HG03135 (cell line): ENCODE measurements around the gene CCDC83.
"Not testable (repeated sequence)": the region's sequence is repeated elsewhere in the genome, so short reads cannot be mapped to it uniquely, and the experiment has no call there.

Source experiments
- ATAC-seq: cut with Tn5 transposase; IDR thresholded peaks from one replicate; pipeline ENCODE4 v1.9.1; 2021; ENCODE audit warnings: mild to moderate bottlenecking, moderate library complexity; ENCODE audit not compliant: unreplicated experiment

Gene CCDC83

GRCh38 chr11:85939099-85940015 is 84.2 kb downstream of the CCDC83 start:
- ATAC-seq = no peak

GRCh38 chr11:85941380-85941973 is 86.3 kb downstream of the CCDC83 start:
- ATAC-seq = no peak

- ATAC-seq = no peak
These were observed 90.1 kb downstream of the CCDC83 start for GRCh38 chr11:85945296-85945695.

- ATAC-seq = no peak
These were observed 90.6 kb downstream of the CCDC83 start for GRCh38 chr11:85945788-85946187.

- no peak for ATAC-seq
These were observed 91.0 kb downstream of the CCDC83 start for GRCh38 chr11:85946221-85946620.

GRCh38 chr11:85947431-85948272 is 92.5 kb downstream of the CCDC83 start:
- ATAC-seq = no peak

DNA sequence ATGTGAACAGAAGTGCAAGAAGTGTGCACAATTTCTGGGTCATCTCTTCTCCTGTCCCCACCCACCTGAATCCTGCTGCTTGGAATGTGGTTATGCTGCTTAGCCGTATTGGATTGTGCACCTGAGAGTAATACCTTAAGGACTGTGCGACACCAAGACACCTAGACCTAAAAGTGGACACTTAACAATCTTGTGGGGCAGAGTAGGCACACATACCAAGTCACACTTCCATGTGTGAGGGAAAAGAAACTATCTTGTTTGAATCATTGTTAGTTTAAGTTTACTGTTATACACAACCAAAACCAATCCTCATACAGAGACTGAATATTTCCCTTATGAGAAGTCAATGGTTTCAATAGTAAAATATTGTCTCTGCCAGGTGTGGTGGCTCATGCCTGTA is 93.7 kb downstream of the CCDC83 start:
- ATAC-seq = no peak

GRCh38 chr11:85949798-85950197 is 94.6 kb downstream of the CCDC83 start:
- ATAC-seq = no peak

- ATAC-seq = no peak
These were observed 95.3 kb downstream of the CCDC83 start for GRCh38 chr11:85950317-85951048.

- no peak for ATAC-seq
These were observed 95.8 kb downstream of the CCDC83 start for GRCh38 chr11:85951049-85951405.

GRCh38 chr11:85951428-85952107 is 96.4 kb downstream of the CCDC83 start:
- ATAC-seq = no peak

- not testable (repeated sequence) for ATAC-seq
These were observed 96.9 kb downstream of the CCDC83 start for GRCh38 chr11:85952108-85952485.

DNA sequence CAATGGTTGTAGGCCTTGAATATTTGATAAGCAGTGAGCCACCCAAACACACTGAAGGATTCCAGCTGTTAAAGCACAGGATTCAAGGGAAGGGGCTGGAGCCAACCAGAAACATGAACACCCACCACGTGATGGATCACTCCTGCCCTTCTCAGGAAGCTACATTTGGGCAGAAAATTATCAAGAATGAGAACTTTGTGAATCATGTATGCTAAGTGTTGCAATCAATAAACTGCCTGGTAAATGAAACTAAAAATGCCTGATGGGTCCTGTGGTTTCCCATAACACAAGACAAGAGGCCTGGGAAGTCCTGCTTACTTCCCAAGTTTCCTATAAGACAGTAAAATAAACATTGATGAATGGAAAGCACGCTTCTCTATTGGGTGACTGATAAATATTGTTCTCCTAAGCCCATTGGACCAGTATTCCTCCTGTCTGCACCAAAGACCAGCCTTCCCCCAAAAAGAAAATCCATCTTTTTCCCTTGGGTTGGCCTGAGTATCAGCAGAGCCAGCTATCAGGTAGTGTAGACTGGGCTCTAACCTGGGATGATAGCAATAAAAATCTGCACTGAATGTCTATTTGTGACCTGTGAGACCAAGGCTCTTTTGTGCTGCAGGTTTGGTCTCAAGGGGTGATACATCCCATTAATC is 98.4 kb downstream of the CCDC83 start:
- no peak for ATAC-seq

DNA sequence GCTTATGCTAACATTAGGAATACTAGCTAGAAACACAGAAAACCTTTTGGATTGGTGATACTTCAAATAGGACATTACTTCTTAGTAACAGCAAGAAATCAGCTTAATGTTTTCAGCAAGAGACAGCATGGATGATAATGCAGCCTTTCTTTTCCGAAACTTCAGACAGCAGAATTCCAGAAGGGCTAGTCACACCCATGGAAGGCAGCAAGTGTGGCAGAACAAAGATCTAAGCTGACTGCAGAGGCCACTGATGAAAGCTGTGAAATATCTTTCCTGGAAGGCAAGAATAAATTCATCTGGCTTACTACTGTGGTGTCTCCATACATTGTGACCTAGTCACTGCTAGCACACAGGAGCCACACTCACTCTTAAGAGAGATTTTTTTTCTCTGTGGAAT is 100.3 kb downstream of the CCDC83 start:
- no peak for ATAC-seq

- ATAC-seq = no peak
These were observed 105.5 kb downstream of the CCDC83 start for GRCh38 chr11:85960678-85961077.

DNA sequence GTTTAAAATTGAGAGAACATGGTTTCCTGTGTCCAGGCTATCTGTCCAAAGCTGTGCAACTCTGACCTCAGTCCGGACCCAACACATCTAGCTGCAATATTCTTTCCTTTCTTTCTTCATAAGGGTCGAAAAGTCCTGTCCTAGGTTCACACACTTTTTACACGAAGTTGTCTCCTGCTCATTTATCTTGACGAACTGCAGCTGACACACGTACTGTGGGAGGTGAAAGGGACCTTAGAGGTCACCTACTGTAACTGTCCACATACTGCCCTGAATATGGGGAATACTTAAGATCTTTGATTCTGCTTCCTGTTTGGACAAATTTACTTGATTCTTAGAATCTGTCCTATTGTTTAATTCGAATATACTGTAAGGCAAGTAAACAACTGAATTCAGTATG is 105.9 kb downstream of the CCDC83 start:
- ATAC-seq = no peak

- ATAC-seq = no peak
These were observed 106.8 kb downstream of the CCDC83 start for GRCh38 chr11:85961930-85962363.

DNA sequence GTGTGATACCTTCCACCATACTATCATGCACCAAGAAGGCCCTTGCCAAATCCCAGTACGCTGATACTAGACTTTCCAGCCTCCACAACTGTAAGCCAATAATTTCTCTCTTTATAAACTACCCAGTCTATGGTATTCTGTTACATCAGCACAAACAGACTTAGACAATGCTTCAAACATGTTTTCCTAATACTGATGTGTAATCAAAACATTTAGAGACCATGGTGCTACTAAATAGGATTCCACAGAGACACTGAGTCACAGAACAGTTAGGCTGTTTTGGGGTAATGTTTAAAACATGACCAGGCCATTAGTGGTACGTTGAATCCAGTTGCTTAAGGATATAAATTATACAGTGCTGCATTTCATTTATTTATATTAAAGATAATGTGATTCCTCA is 110.0 kb downstream of the CCDC83 start:
- ATAC-seq = no peak

GRCh38 chr11:85967457-85967856 is 112.3 kb downstream of the CCDC83 start:
- no peak for ATAC-seq
